ENCODE measurements around the gene OR1C1.

DNA sequence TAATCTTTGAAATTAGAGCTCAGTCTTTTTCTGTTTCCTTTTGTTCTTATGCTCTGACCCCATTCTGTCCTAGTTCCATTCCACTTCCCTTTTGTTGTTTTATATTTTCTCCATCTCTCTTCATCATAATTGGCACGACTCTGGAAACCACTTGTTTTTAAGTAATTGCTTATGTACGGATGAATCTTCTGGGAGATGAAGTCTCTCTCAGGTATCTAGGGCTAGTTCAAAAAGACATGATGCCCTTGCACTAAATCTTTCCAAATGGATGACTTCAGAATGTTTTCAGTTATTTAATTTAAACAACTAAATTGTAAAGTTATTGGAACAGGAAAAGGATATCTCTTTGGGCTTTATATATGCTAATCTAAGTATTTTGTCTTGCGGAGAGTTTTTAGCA is 43.8 kb downstream of the OR1C1 start, which contains the start of gene OR6F1:
- TF ChIP-seq POLR2AphosphoS5 (IDR thresholded peaks at IDR 0.05; ENCODE audit: low read depth, low read length) (no peak), POLR2A (IDR thresholded peaks at IDR 0.05; ENCODE audit: low read depth, low read length) (no peak), TAF1 (IDR thresholded peaks at IDR 0.05; ENCODE audit: borderline replicate concordance, low read depth, low read length) (no peak)
